Body of pancreas (tissue), 4 donors: ENCODE data around the gene ADAMTS2. TPM values are rescaled to one million over a fixed set of nuclear protein-coding genes. Genes with fewer than 3 reads are reported as not detected.

Experiments
- ATAC-seq: fragments of 150-250 bp; one replicate; pipeline ENCODE4 v1.9.1; 2016
- DNase-seq, 4 donors: peaks; one replicate each; pipeline ENCODE4 v3.0.0-alpha.2; 2019
- H3K27ac ChIP-seq, 4 donors: fragments of 200-600 bp; sonication (generic); 1 replicate in 3 of 4; 2 replicates in 1 of 4; pipeline versions ENCODE4 v1.5.1 to v1.6.1; 2016 to 2019; ENCODE audit warnings: mild to moderate bottlenecking in 1 of 4, mixed read lengths in 1 of 4, moderate library complexity in 1 of 4
- H3K27me3 ChIP-seq, 2 donors: fragments of 200-600 bp; sonication (generic); one replicate each; pipeline ENCODE4 v1.6.0; 2016; ENCODE audit warnings: mild to moderate bottlenecking in 1 of 2
- H3K36me3 ChIP-seq, 2 donors: fragments of 200-600 bp; sonication (generic); replicated peaks in 1 of 2; 2 replicates each; pipeline ENCODE4 v1.5.1; 2016; ENCODE audit warnings: low read depth in 2 of 2; ENCODE audit not compliant: insufficient read depth in 1 of 2
- H3K4me1 ChIP-seq: fragments of 200-600 bp; sonication (generic); one replicate; pipeline ENCODE4 v1.6.0; 2016
- H3K4me3 ChIP-seq, 2 donors: fragments of 200-600 bp; sonication (generic); 1 replicate in 1 of 2; 2 replicates in 1 of 2; pipeline ENCODE4 v1.5.1; 2016 to 2019
- H3K9me3 ChIP-seq, 3 donors: fragments of 200-600 bp; sonication (generic); 1 replicate in 2 of 3; 2 replicates in 1 of 3; pipeline ENCODE4 v1.5.1; 2016
- POLR2A ChIP-seq, 3 donors: fragments of 450-650 bp; IDR thresholded peaks; one replicate each; pipeline ENCODE4 v1.6.1; 2016; ENCODE audit warnings: antibody characterized with exemption in 3 of 3, mild to moderate bottlenecking in 2 of 3
- WGBS, 2 donors: methylation state at CpG; one replicate each; pipeline ENCODE4 v1.1.5; 2017; 5-methylcytosine and 5-hydroxymethylcytosine counted together
- intact Hi-C: fragments of 100-400 bp; cut with DNase I; formaldehyde crosslinking; loops from one replicate; pipeline ENCODE4 v1.15.1; 2023
- total RNA-seq, 2 donors: library from RNA; depleted of rRNA; stranded (reverse); fragments of >200 nt; gene quantifications; one replicate each; pipeline ENCODE4 v1.1.0, GENCODE V29; 2016
- TF ChIP-seq, protein P1 (sequence below), 7 experiments: fragments of 450-650 bp in 4 of 7; fragments of 200-600 bp in 3 of 7; sonication (generic) in 3 of 7; IDR thresholded peaks; one replicate each; pipeline ENCODE4 v1.5.1; 2016 to 2019; ENCODE audit warnings: antibody characterized with exemption in 7 of 7

ADAMTS2 gene
- total RNA-seq, 2 donors from 2014 or later, result 9.1 to 19.1 TPM

GRCh38 chr5:179131886-179132585 lies 213.2 kb downstream of the ADAMTS2 start:
- intact Hi-C loops, result no loop called here
- Histone ChIP-seq H3K27me3 (no peaks in the 10 kb centered on the region), H3K36me3 (no peaks in the 10 kb centered on the region), H3K9me3 (no peaks in the 10 kb centered on the region), H3K4me1 (no peaks in the 10 kb centered on the region), H3K27ac (no peak overlapping the region), H3K4me3 (no peak overlapping the region)
- TF ChIP-seq, protein P1, sequence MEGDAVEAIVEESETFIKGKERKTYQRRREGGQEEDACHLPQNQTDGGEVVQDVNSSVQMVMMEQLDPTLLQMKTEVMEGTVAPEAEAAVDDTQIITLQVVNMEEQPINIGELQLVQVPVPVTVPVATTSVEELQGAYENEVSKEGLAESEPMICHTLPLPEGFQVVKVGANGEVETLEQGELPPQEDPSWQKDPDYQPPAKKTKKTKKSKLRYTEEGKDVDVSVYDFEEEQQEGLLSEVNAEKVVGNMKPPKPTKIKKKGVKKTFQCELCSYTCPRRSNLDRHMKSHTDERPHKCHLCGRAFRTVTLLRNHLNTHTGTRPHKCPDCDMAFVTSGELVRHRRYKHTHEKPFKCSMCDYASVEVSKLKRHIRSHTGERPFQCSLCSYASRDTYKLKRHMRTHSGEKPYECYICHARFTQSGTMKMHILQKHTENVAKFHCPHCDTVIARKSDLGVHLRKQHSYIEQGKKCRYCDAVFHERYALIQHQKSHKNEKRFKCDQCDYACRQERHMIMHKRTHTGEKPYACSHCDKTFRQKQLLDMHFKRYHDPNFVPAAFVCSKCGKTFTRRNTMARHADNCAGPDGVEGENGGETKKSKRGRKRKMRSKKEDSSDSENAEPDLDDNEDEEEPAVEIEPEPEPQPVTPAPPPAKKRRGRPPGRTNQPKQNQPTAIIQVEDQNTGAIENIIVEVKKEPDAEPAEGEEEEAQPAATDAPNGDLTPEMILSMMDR (IDR thresholded peaks at IDR 0.05), result no peak
- TF ChIP-seq POLR2A (IDR thresholded peaks at IDR 0.05), result no peak
- no peak for DNase-seq
- ATAC-seq, result no peak
- WGBS, 2 donors, result 47 to 53% methylated on average over 12 to 13 of the region's 15 CpGs

- 67 to 83% methylated on average over 4 to 10 of the region's 10 CpGs for WGBS, 2 donors
- Histone ChIP-seq H3K4me1 (no peaks in the 10 kb centered on the region), H3K36me3 (no peaks in the 10 kb centered on the region), H3K27ac (no peak overlapping the region), H3K9me3 (no peaks in the 10 kb centered on the region), H3K4me3 (no peak overlapping the region), H3K27me3 (no peaks in the 10 kb centered on the region)
- intact Hi-C loops, result no loop called here
- no peak for TF ChIP-seq POLR2A (IDR thresholded peaks at IDR 0.05)
- TF ChIP-seq, protein P1 (IDR thresholded peaks at IDR 0.05), result no peak
- DNase-seq, result no peak
- no peak for ATAC-seq
These were observed 213.9 kb downstream of the ADAMTS2 start for GRCh38 chr5:179131321-179131835.

- no peak for DNase-seq
- Histone ChIP-seq H3K27ac (no peak overlapping the region), H3K4me1 (no peaks in the 10 kb centered on the region), H3K27me3 (no peaks in the 10 kb centered on the region), H3K4me3 (no peak overlapping the region), H3K9me3 (no peaks in the 10 kb centered on the region), H3K36me3 (no peaks in the 10 kb centered on the region)
- TF ChIP-seq, protein P1 (IDR thresholded peaks at IDR 0.05), result no peak
- TF ChIP-seq POLR2A (IDR thresholded peaks at IDR 0.05), result no peak
- intact Hi-C loops, result no loop called here
- ATAC-seq, result no peak
- 79 to 80% methylated on average over 2 to 14 of the region's 14 CpGs for WGBS, 2 donors
These were observed 215.1 kb downstream of the ADAMTS2 start for GRCh38 chr5:179130101-179130681.

- H3K36me3 ChIP-seq, result no peaks in the 10 kb centered on the region
- ATAC-seq (no peak), DNase-seq (peak in 1 of 4 donors; percentile 3)
- TF ChIP-seq, protein P1 (IDR thresholded peaks at IDR 0.05), result no peak
- TF ChIP-seq POLR2A (IDR thresholded peaks at IDR 0.05), result no peak
- intact Hi-C loops, result no loop called here
- no peak overlapping the region for H3K27ac ChIP-seq
- H3K4me1 ChIP-seq, result no peaks in the 10 kb centered on the region
- no peaks in the 10 kb centered on the region for H3K27me3 ChIP-seq
- 62 to 79% methylated on average over 13 to 17 of the region's 18 CpGs for WGBS, 2 donors
- no peaks in the 10 kb centered on the region for H3K9me3 ChIP-seq
- H3K4me3 ChIP-seq, result no peak overlapping the region
These were observed 215.6 kb downstream of the ADAMTS2 start for GRCh38 chr5:179129607-179130071.
